Endothelial cell of umbilical vein (primary cell): Measurements from ENCODE around the gene ADGRL3. TPM values are rescaled to one million over a fixed set of nuclear protein-coding genes. Genes with fewer than 3 reads are reported as not detected.

Source experiments
- BruUV-seq: library from RNA; stranded (reverse); fragments of 400-500 nt; replicated peaks from 2 replicates; lab custom pipeline; 2021; lab: Mats Ljungman, UMichigan
- CTCF ChIA-PET: fragments of 300-600, 350-600 bp; sonication (Branson Sonifier 250); formaldehyde crosslinking; loops from one replicate; lab custom pipeline; 2021; ENCODE audit warnings: antibody characterized with exemption, inconsistent platforms; lab: Charles Lee
- POLR2A ChIA-PET: fragments of 300-600, 350-600 bp; sonication (Branson Sonifier 250); formaldehyde crosslinking; loops from one replicate; lab custom pipeline; 2021; ENCODE audit warnings: antibody characterized with exemption, inconsistent platforms; lab: Charles Lee
- DNase-seq: peaks from one replicate; pipeline ENCODE4 v3.0.0-alpha.2; 2011; ENCODE audit warnings: low read depth, low spot score
- FAIRE-seq: peaks from 2 replicates; lab custom pipeline; 2011; peaks lifted over from hg19 to GRCh38; lab: Jason Lieb, UNC
- H2AFZ ChIP-seq: 2 replicates; pipeline ENCODE4 v1.6.0; 2012; ENCODE audit warnings: low read depth, low read length, control low read depth, inconsistent platforms
- H3K27ac ChIP-seq: 2 replicates; pipeline ENCODE4 v1.5.1; 2011; ENCODE audit warnings: low read depth, mild to moderate bottlenecking, control low read depth, low read length, moderate library complexity; ENCODE audit not compliant: insufficient read depth
- H3K27me3 ChIP-seq, 2 experiments: 2 replicates each; pipeline versions ENCODE4 v1.6.0 to v1.6.1; 2011; ENCODE audit warnings: low read length in 2 of 2, mixed read lengths in 1 of 2; ENCODE audit not compliant: control insufficient read depth in 2 of 2, insufficient read depth in 2 of 2
- H3K36me3 ChIP-seq, 2 experiments: 2 replicates in 1 of 2; 3 replicates in 1 of 2; pipeline ENCODE4 v1.5.1; 2011; ENCODE audit warnings: low read length in 2 of 2, mild to moderate bottlenecking in 1 of 2, moderate library complexity in 1 of 2; ENCODE audit not compliant: control insufficient read depth in 2 of 2, insufficient read depth in 2 of 2; ENCODE audit errors: extremely low read depth in 1 of 2
- H3K4me1 ChIP-seq: 3 replicates; pipeline ENCODE4 v1.5.1; 2011; ENCODE audit warnings: mild to moderate bottlenecking, low read length; ENCODE audit not compliant: control insufficient read depth, insufficient read depth; ENCODE audit errors: extremely low read depth
- H3K4me2 ChIP-seq: 2 replicates; pipeline ENCODE4 v1.6.1; 2011; ENCODE audit warnings: low read length, control low read depth, mixed read lengths; ENCODE audit not compliant: insufficient read depth
- H3K4me3 ChIP-seq, 3 experiments: fragments of 200-600 bp in 1 of 3; sonication (generic), shearing (Covaris generic) in 1 of 3; replicated peaks in 1 of 3; 2 replicates each; pipeline ENCODE4 v1.5.1; 2011 to 2016; ENCODE audit warnings: control low read depth in 3 of 3, low read length in 3 of 3, mild to moderate bottlenecking in 2 of 3, inconsistent platforms in 1 of 3, low read depth in 1 of 3, moderate library complexity in 1 of 3; ENCODE audit not compliant: insufficient read depth in 1 of 3
- H3K79me2 ChIP-seq: 2 replicates; pipeline ENCODE4 v1.6.0; 2012; ENCODE audit warnings: low read length, inconsistent platforms; ENCODE audit not compliant: control insufficient read depth, insufficient read depth
- H3K9ac ChIP-seq: replicated peaks from 2 replicates; pipeline ENCODE3; 2011; ENCODE audit warnings: low read length, control low read depth; ENCODE audit not compliant: insufficient read depth; ENCODE audit errors: extremely low read depth
- H3K9me1 ChIP-seq: replicated peaks from 3 replicates; pipeline ENCODE4 v1.6.0; 2011; ENCODE audit warnings: mild to moderate bottlenecking, low read length; ENCODE audit not compliant: control insufficient read depth, insufficient read depth; ENCODE audit errors: extremely low read depth
- H3K9me3 ChIP-seq: replicated peaks from 2 replicates; pipeline ENCODE4 v1.5.1; 2012; ENCODE audit warnings: low read length, inconsistent platforms; ENCODE audit not compliant: control insufficient read depth, insufficient read depth
- H4K20me1 ChIP-seq: replicated peaks from 2 replicates; pipeline ENCODE3; 2011; ENCODE audit warnings: mild to moderate bottlenecking, low read length; ENCODE audit not compliant: control insufficient read depth, insufficient read depth; ENCODE audit errors: extremely low read depth
- EZH2 ChIP-seq: IDR thresholded peaks from 2 replicates; pipeline ENCODE4 v1.6.1; 2012; ENCODE audit warnings: borderline replicate concordance, low read depth, mild to moderate bottlenecking, moderate library complexity, low read length, inconsistent platforms; ENCODE audit not compliant: severe bottlenecking
- FOS ChIP-seq: IDR thresholded peaks from 2 replicates; pipeline ENCODE4 v1.6.1; 2011; ENCODE audit warnings: mild to moderate bottlenecking, low read length, moderate library complexity, borderline replicate concordance; ENCODE audit not compliant: insufficient read depth
- GATA2 ChIP-seq: IDR thresholded peaks from 2 replicates; pipeline ENCODE4 v1.7.0; 2011; ENCODE audit warnings: low read depth, mild to moderate bottlenecking, moderate library complexity, mixed read lengths, low read length; ENCODE audit not compliant: insufficient read length, insufficient read depth
- JUN ChIP-seq: IDR thresholded peaks from 2 replicates; pipeline ENCODE4 v1.6.1; 2011; ENCODE audit warnings: borderline replicate concordance, low read depth; ENCODE audit not compliant: insufficient read length, insufficient read depth
- MAX ChIP-seq: IDR thresholded peaks from 2 replicates; pipeline ENCODE4 v1.6.1; 2011; ENCODE audit not compliant: insufficient read depth, insufficient read length
- MYC ChIP-seq: IDR thresholded peaks from one replicate; pipeline ENCODE4 v1.6.1; 2011; ENCODE audit warnings: mild to moderate bottlenecking, low read depth, low read length
- POLR2A ChIP-seq: IDR thresholded peaks from 2 replicates; pipeline ENCODE4 v1.6.1; 2012; ENCODE audit warnings: low read depth, mild to moderate bottlenecking, control low read depth, low read length
- POLR2AphosphoS5 ChIP-seq: IDR thresholded peaks from 2 replicates; pipeline ENCODE4 v1.6.1; 2012; ENCODE audit warnings: low read depth, mild to moderate bottlenecking, control low read depth, low read length, moderate library complexity; ENCODE audit not compliant: insufficient read depth
- dilution Hi-C: fragments of 300-500 bp; cut with MboI; formaldehyde crosslinking; loops from one replicate; pipeline ENCODE4 v1.15.0; 2019; ENCODE audit warnings: low sequenced_read_pairs; ENCODE audit not compliant: extremely low pct_ligation_motif_present
- intact Hi-C: fragments of 100-400 bp; cut with micrococcal nuclease; formaldehyde crosslinking; loops from one replicate; pipeline ENCODE4 v1.10.0; 2022
- polyA plus RNA-seq, 4 experiments: library from polyadenylated mRNA; depleted of rRNA in 3 of 4; stranded (reverse) in 3 of 4; unstranded in 1 of 4; fragments of >200 nt; gene quantifications; 2 replicates each; pipeline versions ENCODE4 v1.2.1 to v1.2.3, GENCODE V29; 2011 to 2012; ENCODE audit warnings: missing spikeins in 1 of 4
- total RNA-seq: library from RNA; stranded (reverse); gene quantifications from 2 replicates; pipeline ENCODE4 v1.2.3, GENCODE V29; 2021
- TF ChIP-seq, protein P1 (sequence below), 2 donors: IDR thresholded peaks; 1 replicate in 1 of 2; 2 replicates in 1 of 2; pipeline ENCODE4 v1.5.1; 2011; ENCODE audit warnings: low read length in 2 of 2, mild to moderate bottlenecking in 2 of 2, moderate library complexity in 2 of 2, control low read depth in 1 of 2, inconsistent platforms in 1 of 2, low read depth in 1 of 2; ENCODE audit not compliant: insufficient read depth in 1 of 2; ENCODE audit errors: extremely low read depth in 1 of 2

ADGRL3 gene
- total and polyA plus RNA-seq, 2 donors (not counting 3 experiments of a cell fraction or from before 2014, with no cell fraction given): not detected

GRCh38 chr4:61750810-61751209, 550.7 kb downstream of the ADGRL3 start:
- H4K20me1 ChIP-seq: no peaks in the 10 kb centered on the region
- FAIRE-seq: no peak
- DNase-seq: no peak
- H3K27me3 ChIP-seq: no peaks in the 10 kb centered on the region
- dilution Hi-C loops (no loop called here), intact Hi-C loops (no loop called here)
- H3K4me2 ChIP-seq: no peak overlapping the region
- H2AFZ ChIP-seq: no peak overlapping the region
- ChIA-PET CTCF (no interaction called here), POLR2A (no interaction called here)
- no peaks in the 10 kb centered on the region for H3K9me3 ChIP-seq
- no peaks in the 10 kb centered on the region for H3K79me2 ChIP-seq
- H3K9me1 ChIP-seq: no peaks in the 10 kb centered on the region
- H3K4me1 ChIP-seq: no peaks in the 10 kb centered on the region
- no peak overlapping the region for H3K9ac ChIP-seq
- no peaks in the 10 kb centered on the region for H3K36me3 ChIP-seq
- no peak overlapping the region for H3K4me3 ChIP-seq
- no TSS peak for BruUV-seq
- no peak for TF ChIP-seq JUN
- no peak for TF ChIP-seq MYC
- TF ChIP-seq, protein P1, sequence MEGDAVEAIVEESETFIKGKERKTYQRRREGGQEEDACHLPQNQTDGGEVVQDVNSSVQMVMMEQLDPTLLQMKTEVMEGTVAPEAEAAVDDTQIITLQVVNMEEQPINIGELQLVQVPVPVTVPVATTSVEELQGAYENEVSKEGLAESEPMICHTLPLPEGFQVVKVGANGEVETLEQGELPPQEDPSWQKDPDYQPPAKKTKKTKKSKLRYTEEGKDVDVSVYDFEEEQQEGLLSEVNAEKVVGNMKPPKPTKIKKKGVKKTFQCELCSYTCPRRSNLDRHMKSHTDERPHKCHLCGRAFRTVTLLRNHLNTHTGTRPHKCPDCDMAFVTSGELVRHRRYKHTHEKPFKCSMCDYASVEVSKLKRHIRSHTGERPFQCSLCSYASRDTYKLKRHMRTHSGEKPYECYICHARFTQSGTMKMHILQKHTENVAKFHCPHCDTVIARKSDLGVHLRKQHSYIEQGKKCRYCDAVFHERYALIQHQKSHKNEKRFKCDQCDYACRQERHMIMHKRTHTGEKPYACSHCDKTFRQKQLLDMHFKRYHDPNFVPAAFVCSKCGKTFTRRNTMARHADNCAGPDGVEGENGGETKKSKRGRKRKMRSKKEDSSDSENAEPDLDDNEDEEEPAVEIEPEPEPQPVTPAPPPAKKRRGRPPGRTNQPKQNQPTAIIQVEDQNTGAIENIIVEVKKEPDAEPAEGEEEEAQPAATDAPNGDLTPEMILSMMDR (IDR thresholded peaks at IDR 0.05; ENCODE audit: extremely low read depth in 1 of 2, insufficient read depth in 1 of 2, low read depth in 1 of 2, low read length in 2 of 2): no peak
- TF ChIP-seq POLR2AphosphoS5: no peak
- no peak for TF ChIP-seq GATA2
- TF ChIP-seq EZH2: no peak
- TF ChIP-seq MAX: no peak
- no peak for TF ChIP-seq FOS
- TF ChIP-seq POLR2A: no peak
- H3K27ac ChIP-seq: no peak overlapping the region
